Stimulated activated CD8-positive, alpha-beta memory T cell treated with anti-CD3 and anti-CD28 coated beads, Interleukin-7, amount 100 ng/mL, for 4 hours (primary cell): ENCODE measurements around the gene BCKDK.

ENCODE experiments used
- DNase-seq, 2 donors: peaks; one replicate each; pipeline ENCODE4 v3.0.0-alpha.2; 2020; ENCODE audit warnings: low read depth in 2 of 2

BCKDK gene

DNA sequence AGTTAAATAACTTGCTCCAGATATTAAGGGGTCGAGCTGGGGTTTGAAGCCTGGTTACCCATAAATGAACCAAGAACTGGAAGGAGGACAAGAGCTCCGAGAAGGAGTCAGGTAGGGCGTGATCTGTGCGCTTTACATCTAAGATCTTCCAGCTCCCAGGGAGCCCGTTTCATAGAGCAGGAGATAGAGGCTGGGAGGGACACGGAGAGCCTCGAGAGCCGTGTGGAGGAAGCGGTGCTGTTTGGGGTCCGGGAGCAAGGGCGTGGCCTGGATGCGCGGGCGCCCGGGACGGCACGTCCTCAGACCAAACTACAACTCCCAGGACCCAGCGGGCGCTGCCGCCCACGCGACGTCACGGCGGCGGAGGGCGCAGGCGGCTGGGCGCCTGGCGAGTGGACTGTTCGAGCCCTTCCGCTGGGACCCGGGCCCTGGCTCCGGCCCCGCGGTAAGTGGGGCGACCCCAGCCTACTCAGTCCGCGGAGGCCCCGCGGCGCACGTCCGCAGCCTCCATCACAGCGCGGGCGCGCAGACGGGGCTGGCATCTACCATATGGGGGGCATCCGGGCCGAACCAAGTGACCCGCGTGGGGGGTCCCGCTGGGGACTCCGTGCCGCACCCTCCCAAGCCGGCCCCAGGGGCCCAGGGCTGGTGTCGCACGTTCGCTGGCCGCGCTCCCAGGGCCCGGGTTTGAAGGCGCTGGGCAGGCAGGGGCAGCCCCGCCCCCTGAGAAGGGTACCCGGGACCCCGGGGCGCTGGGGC is at the start of gene BCKDK:
TSS of gene BCKDK (plus strand) at position 352 of the 759 bp plus-strand sequence. CDS start 838 bp downstream, outside the sequence.
- peak; percentile 16 to 61 for DNase-seq

DNA sequence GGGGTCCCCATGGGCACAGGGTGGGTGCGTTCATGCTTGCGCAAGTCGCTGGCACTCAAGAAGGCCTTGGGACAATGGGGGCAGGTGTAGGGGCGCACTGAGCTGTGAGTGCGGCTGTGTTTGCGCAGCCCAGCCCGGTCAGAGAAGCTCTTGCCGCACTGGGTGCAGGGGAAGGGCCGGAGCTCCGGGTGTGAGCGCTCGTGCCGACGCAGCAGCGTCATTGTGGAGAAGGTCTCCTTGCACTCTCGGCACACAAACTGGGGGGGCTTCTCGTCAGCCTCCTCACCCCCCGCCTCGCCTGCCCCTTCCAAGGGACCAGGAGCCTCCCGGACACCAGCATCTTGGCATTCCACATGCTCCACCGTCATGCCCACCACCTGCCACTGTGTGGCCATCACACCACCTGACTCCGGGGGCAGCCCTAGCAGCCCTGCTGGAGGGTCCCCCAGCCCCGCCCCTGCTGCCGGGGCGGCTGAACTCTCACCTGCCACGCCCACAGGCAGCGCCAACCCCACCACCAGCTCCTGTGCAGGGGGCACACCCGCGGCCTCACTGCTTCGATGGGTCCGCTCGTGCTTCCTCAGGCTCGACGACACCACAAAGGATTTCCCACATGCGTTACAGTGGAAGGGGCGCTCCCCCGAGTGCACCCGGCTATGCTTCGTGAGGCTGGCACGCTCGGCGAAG is 46.9 kb upstream of the BCKDK start:
- DNase-seq: no peak

DNA sequence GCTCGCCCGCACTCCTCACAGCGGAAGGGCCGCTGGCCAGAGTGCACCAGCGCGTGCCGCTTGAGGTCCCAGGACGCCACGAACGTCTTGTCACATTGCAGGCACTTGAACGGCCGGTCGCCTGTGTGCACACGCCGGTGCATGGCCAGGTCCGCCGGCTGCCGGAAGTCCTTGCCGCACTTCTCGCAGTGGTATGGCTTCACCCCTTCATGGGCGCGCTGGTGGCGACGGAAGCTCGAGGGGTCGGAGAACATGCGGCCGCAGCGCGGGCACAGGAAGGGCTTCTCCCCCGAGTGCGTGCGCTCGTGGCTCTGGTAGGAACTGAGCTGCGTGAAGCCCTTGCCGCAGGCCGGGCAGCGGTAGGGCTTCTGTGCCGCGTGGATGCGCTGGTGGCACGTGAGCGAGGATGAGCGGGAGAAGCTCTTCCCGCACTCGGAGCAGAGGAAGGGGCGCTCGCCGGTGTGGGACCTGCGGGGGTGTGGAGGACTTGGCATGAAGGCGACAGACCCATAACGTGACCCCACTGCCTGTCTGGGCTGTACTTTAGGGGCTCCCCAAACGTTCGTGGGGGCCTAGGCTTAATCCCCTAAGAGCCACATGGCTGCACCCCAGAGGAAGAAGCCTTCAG is 46.3 kb upstream of the BCKDK start:
- no peak for DNase-seq

DNA sequence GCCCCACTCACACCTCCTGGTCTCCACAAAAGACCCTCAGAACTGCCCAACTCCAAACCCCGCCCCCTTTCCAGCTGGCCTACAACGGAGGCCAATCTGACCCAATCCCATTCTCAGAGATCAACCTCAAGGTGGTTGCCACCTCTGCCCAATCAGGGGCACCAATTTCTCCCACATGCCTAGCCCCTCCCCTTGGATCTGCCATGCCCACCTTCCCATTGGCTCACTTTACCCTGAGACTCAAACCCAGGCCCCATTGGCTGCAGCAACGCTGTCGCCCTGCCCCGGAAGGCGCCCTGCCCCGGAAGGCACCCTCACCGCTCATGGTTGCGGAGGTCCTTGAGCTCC is 44.7 kb upstream of the BCKDK start:
- DNase-seq: no peak

DNA sequence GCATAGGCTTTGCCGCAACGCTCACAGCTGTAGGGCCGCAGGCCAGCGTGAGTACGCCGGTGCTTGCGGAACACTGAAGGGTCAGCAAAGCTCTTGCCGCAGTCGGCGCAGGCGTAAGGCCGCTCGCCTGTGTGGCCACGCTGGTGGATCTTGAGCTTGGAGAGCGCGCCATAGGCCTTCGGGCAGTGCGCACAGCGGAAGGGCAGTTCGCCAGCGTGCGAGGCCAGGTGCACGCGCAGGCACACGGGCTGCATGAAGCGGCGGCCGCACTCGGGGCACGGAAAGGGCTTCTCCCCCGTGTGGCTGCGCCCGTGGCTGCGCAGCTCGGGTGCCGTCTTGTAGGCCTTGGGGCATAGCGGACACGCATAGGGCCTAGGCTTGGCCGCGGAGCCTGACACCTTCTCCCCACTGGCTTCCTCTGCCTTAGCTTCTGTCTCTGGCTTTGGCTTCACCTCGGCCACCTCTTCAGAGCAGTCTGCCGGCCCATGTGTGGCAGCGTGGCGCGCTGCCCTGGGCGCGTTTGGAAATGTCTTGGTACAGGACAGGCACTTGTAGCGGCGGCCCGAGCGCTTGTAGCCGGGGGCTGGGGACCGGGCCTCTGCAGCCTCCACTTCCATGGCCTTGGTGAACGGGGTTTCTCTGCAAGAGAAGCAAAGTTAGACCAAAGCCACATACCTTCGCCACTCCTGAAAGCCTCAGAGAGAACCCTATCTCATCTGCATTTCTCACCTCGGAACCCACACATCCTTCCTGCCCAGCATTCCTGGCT is 44.2 kb upstream of the BCKDK start:
- peak in 1 of 2 donors; percentile 15 for DNase-seq

DNA sequence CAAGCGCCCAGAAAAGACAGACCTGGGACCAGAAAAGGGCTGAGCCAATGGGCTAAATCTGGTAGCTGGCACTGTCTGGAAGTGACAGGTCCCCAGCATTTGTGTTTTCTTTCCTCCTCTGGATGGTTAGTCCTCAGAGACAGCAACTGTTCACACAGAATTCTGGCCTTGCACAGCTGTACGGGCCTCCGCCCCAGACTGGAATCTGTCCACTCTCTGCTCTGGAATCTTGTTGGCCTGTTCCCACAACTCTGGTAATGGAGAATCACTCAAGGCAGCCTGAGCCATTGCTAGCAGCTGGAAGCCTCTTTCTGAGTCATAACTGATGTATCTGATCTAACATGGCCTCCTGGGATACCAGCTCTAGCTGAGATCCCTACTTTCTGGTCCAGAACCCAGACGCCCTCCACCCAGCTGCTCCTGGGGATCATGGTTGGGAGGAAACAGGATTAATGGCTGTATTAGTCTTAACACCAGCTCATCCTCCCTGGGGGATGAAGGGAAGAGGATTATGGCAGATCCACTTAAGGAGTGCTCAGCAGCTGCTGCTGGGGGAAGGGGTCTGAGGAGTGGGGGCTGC is 43.2 kb upstream of the BCKDK start:
- no peak for DNase-seq

DNA sequence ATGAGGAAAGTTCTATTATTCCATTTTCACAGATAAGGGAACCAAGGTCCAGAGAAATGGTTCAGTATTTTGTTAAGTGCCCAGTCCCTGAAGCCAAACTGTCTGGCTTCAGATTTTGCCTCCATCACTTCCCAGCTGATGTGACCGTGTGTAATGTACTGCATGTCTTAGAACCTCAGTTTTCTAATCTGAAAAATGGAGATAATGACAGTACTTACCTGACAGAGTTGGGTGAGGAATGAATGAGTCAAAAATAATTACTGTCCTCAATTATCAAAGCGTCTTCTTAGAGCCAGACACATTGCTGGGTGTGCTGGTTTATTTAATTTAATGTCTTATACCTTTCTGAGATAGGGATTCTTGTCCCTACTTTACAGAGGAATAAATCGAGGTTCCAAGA is 40.8 kb upstream of the BCKDK start:
- no peak for DNase-seq

DNA sequence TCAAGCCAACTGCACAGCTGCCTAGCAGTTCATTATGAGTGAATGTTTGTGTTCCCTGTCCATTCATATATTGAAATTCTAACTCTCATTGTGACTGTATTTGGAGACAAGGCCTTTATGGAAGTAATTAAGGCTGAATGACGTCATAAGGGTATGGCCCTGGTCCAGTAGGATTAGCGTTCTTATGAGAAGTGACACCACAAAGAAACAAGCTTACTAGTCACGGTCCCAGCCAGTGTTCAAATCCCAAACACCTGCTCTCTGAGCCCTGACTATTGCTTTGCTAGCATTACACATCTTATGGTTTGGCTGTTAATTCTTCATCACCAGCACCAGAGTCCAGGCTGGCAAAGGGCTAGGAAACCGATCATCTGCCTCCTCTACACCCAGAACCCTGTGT is 36.3 kb upstream of the BCKDK start:
- DNase-seq: no peak

DNA sequence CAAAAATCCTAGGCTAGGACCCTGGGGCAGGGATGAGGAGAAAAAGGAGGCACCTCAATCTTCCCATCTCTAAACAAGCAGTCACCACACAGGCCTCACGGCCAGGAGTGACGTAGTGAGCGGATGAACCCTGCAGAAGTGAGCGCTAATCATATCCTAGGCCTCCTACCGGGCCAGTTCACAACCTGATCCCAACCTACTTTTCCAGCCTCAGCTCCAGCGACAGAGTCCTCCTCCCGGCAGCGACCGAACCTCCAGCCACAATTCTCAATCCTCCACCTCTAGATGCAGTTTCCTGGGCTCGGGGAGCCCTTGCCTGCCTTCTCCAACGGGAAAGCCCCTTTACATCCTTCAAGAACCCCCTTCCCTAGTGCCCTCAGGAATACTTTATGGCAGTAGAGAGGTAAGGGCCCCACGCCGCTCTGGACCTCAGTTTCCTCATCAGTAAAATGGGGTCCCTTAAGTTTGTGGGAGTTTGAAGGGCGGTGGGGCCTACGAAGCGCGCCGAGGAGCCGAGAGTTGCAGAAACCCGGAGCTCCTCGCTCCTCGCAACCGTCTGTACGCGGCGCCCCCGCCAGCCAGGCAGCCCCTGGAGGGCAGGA is 35.5 kb upstream of the BCKDK start:
- DNase-seq: no peak

DNA sequence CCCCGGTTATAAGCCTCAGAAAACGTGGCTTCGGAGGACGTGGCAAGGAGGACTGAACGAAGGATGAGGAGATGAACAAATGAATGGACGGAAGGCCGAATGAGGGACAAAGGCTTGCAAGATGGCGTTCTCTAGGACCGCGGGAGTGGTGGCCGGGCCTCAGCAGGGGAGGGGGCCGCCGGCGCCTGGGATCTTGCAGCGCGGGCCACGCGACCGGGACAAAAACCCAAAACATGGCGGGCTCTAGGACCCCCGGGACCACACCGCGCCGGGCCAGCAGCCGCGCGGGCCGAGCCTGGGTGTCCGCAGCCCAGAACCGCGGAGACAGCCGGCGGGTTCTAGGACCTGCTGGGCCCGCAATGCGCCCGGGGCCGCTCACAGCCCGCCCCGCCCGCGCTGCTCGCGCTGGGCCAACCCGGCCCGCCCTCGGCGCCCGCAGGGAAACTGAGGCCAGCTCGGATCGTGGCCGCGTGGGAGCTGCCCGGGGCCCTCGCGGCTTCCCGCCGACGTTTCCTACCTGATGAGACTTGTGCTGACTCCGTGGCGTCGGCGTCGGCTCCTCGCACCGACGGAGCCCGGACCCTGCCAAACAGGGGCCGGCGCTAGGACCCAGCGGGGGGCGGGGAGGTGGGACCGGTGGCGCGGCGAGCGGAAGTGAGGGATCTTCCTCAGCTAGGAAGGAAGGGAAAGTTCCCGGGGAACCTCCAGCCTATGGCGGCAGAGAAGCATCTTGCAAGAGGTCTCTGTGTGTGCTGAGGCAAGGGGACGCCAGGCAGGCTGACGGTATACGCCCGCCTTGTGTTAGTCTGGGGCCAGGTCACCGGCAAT is 34.8 kb upstream of the BCKDK start:
- peak; percentile 74 to 82 for DNase-seq

DNA sequence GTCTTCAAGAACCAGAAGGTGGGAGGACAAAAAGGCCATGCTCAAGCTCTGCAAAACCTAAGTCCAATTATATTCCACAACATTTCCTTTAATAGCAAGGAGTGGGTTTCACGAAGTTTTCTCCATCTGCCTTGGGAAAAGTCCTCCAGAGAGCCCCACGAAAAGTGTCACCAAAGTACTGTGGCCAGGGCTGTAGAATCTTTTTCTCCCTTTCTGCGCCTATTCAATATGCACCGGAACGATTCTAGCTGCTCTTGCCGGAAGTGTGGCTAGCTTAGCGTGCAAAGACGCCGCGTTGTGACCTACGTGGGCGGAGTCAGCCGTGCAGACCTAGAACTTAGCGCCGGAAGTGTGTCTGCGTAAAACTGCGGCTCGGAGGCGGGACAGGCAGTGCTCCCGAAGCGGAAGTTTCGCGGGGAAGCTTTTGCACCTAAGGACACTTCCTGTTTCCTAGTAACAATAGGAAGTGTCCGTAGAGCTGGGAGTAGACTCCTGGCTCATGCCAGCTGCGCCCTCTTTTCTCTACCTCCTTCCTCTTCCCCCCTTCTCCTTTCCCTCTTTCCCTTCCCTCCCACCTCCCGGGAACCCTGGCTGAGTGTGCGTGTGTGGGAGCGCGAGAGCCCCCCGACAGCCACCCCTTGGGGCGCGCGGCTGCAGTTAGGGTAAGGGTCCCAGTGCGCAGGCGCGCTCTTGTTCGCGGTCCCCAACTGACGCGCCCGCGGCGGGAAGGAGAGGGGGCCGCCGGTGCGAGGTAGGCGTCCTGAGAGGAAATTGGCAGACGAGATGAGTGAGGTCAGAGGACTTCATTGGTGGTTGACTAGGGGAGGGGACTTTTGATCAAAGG is 34.0 kb upstream of the BCKDK start, which contains the start of the genes ZNF646 and ZNF668:
TSS of gene ZNF646 (plus strand) at position 453 of the 844 bp plus-strand sequence. CDS start 1,903 bp downstream, outside the sequence.
TSS of gene ZNF668 (minus strand) at position 271 of the 844 bp plus-strand sequence. CDS start 9,781 bp downstream, outside the sequence.
- DNase-seq: peak; percentile 98

DNA sequence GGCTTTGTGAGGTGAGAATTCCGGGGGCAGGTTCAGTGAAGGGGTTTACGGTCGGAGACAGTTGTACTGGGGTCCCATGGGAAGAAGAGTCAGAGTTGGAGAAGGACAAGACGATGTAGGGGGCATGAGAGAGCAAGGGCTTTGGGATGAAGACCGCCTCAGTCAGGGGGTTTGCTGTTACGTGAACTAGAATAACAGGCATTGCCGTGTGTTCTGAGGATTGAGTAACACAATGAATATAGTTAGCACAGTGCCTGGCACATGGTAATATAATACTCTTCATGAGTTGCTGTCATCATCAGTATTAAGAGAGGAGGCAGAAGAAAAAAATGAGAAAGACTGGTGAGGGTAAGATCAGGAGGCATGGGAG is 33.4 kb upstream of the BCKDK start:
- no peak for DNase-seq

DNA sequence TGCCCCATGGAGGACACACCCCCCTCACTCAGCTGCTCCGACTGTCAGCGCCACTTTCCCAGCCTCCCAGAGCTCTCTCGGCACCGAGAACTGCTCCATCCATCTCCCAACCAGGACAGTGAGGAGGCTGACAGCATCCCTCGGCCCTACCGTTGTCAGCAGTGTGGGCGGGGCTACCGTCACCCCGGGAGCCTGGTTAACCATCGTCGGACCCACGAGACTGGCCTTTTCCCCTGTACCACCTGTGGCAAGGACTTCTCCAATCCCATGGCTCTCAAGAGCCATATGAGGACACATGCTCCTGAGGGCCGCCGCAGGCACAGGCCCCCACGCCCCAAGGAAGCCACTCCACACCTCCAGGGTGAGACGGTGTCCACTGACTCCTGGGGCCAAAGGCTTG is 31.9 kb upstream of the BCKDK start:
- no peak for DNase-seq

DNA sequence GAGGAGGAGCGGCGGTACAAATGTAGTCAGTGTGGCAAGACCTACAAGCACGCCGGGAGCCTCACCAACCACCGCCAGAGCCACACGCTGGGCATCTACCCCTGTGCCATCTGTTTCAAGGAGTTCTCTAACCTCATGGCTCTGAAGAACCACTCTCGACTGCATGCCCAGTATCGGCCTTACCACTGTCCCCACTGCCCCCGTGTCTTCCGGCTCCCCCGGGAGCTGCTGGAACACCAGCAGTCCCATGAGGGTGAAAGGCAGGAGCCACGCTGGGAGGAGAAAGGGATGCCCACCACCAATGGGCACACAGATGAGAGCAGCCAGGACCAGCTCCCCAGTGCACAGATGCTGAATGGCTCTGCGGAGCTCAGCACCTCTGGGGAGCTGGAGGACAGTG is 31.2 kb upstream of the BCKDK start:
- DNase-seq: no peak

DNA sequence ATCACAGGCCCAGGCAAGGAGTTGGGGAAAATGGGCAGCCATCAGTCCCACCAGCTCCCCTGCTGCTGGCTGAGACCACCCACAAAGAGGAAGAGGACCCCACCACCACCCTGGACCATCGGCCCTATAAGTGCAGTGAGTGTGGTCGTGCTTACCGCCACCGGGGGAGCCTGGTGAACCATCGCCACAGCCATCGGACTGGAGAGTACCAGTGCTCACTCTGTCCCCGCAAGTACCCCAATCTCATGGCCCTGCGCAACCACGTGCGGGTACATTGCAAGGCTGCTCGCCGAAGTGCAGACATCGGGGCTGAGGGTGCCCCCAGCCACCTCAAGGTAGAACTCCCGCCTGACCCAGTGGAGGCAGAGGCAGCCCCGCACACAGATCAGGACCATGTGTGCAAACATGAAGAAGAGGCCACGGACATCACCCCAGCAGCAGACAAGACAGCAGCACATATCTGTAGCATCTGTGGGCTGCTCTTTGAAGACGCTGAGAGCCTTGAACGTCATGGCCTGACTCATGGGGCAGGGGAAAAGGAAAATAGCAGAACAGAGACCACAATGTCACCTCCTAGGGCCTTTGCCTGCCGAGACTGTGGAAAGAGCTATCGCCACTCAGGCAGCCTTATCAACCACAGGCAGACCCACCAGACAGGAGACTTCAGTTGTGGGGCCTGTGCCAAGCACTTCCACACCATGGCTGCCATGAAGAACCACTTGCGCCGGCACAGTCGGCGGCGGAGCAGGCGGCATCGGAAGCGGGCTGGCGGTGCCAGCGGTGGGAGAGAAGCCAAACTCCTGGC is 30.4 kb upstream of the BCKDK start:
- DNase-seq: no peak

DNA sequence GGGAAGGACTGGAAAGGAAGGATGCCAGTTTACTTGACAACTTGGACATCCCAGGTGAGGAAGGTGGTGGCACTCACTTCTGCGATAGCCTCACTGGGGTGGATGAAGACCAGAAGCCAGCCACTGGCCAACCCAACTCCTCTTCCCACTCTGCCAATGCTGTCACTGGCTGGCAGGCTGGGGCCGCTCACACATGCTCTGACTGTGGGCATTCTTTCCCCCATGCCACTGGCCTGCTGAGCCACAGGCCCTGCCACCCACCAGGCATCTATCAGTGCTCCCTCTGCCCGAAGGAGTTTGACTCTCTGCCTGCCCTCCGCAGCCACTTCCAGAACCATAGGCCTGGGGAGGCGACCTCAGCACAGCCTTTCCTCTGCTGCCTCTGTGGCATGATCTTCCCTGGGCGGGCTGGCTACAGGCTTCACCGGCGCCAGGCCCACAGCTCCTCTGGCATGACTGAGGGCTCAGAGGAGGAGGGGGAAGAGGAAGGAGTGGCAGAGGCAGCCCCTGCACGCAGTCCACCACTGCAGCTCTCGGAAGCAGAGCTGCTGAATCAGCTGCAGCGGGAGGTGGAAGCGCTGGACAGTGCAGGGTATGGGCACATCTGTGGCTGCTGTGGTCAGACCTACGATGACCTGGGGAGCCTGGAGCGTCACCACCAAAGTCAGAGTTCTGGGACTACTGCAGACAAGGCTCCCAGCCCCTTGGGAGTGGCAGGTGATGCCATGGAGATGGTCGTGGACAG is 29.4 kb upstream of the BCKDK start:
- DNase-seq: no peak

DNA sequence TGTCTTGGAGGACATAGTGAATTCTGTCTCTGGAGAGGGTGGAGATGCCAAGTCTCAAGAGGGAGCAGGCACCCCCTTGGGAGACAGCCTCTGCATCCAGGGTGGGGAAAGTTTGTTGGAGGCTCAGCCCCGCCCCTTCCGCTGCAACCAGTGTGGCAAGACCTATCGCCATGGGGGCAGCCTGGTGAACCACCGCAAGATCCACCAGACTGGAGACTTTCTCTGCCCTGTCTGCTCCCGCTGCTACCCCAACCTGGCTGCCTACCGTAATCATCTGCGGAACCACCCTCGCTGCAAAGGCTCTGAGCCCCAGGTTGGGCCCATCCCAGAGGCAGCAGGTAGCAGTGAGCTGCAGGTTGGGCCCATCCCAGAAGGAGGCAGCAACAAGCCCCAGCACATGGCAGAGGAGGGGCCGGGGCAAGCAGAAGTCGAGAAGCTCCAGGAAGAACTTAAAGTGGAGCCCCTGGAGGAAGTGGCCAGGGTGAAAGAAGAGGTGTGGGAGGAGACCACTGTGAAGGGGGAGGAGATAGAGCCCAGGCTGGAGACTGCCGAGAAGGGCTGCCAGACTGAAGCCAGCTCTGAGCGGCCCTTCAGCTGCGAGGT is 28.7 kb upstream of the BCKDK start:
- no peak for DNase-seq
